Ovary (tissue), 3 donors: ENCODE data around the gene PSTPIP1.

ENCODE experiments used
- POLR2A ChIP-seq: fragments of 450-650 bp; IDR thresholded peaks from one replicate; pipeline ENCODE4 v1.6.1; 2017; ENCODE audit warnings: antibody characterized with exemption, mild to moderate bottlenecking, moderate library complexity
- TF ChIP-seq, protein P1 (sequence below), 3 donors: fragments of 450-650 bp in 2 of 3; fragments of 200-600 bp in 1 of 3; IDR thresholded peaks; one replicate each; pipeline versions ENCODE4 v1.5.1 to v1.8.0; 2016 to 2022; ENCODE audit warnings: antibody characterized with exemption in 3 of 3, mild to moderate bottlenecking in 1 of 3
- donor health status: DM: no; HTN: no; CAD: no.

DNA sequence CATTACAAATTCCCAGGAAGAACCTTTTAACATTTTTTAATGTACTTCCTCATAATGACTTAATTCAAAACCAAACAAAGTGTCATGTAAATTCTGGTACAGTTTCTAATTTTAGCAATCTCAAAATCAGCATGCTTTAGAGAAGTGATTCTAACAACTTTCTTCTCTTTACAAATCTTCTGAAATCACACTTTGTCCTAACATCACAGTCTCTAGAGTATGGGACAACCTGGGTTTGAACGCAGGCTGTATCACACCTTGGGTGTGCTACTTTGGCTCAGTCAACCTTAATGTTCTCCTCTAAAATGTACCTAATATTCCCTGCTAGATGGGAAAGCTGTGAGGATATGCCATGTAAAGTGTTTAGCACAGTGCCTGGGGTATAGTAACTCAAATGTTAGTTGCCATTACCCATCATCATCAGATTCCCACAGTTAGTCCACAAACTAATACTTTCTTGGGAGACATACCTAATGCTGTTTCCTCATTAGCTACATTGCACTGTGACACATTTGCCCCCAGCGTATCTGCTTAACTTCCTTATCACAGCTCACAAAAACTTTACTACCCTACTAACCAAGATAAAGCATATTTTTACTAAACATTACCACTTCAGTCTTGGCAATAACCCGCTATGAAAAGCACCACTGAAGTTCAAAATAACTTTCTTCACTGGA is 72.9 kb downstream of the PSTPIP1 start:
- no peak for TF ChIP-seq POLR2A
- TF ChIP-seq, protein P1, sequence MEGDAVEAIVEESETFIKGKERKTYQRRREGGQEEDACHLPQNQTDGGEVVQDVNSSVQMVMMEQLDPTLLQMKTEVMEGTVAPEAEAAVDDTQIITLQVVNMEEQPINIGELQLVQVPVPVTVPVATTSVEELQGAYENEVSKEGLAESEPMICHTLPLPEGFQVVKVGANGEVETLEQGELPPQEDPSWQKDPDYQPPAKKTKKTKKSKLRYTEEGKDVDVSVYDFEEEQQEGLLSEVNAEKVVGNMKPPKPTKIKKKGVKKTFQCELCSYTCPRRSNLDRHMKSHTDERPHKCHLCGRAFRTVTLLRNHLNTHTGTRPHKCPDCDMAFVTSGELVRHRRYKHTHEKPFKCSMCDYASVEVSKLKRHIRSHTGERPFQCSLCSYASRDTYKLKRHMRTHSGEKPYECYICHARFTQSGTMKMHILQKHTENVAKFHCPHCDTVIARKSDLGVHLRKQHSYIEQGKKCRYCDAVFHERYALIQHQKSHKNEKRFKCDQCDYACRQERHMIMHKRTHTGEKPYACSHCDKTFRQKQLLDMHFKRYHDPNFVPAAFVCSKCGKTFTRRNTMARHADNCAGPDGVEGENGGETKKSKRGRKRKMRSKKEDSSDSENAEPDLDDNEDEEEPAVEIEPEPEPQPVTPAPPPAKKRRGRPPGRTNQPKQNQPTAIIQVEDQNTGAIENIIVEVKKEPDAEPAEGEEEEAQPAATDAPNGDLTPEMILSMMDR (IDR thresholded peaks at IDR 0.05) = no peak
